NCI-H345 treated with DMSO at 0.1 percent for 48 hours (cell line): ENCODE measurements around the gene ZNF407.

Experiments used
- DNase-seq: peaks from one replicate; lab custom pipeline; 2025; ENCODE audit not compliant: unreplicated experiment; lab: John Stamatoyannopoulos, UW

ZNF407 gene

DNA sequence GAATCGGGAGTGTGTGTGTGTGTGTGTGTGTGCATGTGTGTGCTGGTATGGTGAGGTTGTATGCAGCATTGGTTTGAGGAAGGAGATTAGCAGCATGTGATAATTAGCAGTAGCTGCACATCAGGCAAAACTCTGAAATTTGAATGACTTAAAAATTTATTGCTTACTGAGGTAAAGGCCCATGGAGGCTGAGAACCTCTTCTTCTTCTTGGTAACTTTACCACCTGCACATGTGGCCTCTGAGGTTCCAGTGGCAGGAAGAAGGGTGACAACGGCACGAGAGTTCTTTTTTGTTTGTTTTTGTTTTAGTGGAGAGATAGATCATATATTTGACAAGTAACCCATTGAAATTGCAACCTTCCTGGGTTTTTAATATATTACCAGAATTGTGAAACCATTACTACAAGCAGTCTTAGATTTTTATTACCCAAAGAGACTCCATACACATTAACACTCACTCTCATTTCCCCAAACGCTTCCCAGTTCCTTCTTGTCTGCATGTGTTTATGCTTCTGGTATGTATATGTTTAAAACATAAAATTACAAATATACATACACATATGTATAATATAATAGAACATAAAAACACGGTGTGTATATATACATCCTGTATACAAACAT lies 319.2 kb downstream of the ZNF407 start:
- DNase-seq = no peak

DNA sequence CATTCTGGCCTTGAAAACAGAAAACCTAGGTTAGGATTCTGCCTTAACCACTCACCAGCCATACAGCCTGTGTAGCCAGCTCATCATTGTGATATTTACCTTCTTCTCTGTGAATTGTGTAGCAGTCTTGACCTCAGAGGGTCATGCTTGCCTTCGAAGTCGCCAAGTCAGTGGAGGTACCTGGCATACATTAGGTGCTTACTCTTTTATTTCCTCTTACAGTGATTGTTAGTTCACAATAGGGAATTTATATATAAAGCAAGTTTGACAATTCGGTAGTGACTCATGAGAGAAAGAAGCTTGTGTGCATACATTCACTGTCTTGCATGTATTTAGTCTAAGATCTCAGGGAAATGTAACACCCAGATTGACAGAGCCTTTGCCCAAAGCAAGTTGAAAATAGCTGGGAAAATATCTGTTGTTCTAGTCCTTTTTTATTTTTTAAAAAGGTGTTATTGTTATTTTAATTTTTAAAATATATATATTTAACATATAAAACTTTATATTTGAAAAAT lies 320.7 kb downstream of the ZNF407 start:
- DNase-seq = no peak

DNA sequence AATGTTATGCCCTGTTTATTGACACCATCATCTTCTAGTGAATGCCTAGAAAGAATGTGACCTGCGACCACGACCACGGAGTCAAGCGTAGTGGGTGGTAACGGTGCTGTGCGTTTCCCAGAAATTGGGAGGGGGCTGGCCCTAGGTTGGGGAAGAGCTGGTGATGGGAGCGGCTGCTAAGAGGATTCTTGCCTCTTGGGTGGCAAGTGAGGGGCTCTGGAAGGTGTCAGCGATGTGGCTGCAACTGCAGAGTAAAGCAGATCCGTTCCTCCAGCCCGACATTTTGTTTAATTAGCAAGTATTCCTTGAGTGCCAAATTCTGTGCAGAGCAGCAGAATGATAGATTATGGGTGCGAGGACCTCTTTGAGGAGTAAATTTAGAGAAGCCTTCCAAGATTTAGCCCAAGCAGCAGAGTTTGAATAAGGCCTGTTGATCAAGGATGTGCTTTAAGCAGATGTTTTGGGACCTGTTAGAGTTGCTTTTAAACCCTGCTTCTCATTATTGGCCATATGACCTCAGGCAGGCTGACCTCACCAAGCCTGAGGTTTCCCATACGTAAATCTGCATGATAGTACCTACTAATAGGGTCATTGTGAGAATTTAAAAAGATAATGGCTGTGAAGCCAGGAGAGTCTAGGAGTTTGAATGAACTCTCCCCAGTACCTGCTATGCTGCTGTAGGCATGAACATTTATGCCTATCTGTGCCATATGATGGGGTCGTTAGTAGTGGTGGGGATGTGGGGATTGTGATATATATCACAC lies 323.6 kb downstream of the ZNF407 start:
- DNase-seq = no peak

DNA sequence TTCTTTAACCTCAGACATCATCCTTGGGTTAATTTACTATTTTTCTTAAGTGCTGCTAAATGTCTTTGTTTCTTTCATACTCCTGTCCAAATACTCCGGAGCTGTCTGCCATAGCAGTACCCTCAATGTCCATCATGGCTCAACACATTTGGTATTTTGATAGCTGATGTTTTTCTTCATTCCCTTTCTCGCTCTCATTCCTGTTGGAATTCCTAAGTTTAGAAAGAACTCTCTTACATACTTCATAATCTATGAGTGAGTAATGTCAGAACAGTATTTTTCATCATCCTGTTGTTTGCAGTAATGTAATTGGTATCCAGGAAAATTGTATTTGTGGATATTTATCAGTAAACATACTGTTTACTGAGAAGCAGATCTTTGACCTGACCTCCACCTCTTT lies 328.4 kb downstream of the ZNF407 start:
- no peak for DNase-seq

DNA sequence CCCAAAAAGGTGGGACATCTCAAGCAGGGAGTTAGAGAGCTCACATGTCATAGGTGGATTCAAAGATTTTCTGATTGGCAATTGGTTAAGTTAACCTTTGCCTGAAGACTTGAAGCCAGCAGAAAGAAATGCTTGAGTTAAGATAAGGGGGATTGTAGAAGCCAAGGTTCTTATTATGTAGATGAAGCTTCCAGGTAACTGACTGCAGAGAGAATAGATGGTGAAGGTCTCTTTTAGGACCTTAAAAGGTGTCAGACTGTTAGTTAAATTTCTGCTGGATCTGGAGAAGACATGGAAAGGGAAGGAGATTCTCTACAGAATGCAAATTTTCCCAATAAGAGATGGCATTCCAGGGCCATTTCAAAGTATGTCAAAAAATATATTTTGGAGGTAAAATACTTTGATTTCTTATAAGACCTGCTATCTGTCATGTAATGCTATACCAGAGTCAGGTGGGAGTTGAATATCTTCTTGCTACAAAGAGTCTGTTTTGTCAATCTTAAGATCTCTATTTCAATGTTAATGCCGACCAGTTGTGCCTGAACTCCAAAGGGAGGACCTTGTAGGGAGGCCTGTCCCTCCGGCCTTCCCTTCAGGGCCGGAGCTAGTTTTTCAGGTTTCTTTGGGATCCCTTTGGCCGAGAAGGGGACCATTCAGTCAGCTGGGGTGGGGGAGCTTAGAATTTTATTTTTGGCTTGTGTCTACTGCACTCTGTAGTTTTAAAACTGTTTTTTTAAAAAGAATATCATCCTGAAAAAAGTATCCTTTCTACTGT lies 330.7 kb downstream of the ZNF407 start:
- no peak for DNase-seq

DNA sequence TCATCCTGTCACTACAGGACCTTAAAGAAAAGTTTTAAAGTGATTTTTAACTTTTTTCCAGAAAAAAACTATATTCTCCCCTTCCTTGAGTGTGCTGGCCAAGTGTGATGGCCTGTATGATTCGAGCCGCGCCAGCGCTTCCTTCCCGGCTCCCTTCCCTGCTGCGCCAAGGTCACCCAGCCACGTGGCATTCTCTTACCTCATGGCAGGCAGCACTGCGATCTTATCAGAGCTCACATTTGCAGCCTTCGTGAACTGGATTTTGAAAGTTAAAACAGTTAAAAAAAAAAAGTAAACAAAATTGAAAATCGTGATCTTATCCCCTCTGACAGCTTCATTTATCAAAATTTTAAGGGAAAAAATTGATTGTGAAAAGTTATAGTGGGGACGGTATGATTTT lies 331.4 kb downstream of the ZNF407 start:
- DNase-seq = no peak

DNA sequence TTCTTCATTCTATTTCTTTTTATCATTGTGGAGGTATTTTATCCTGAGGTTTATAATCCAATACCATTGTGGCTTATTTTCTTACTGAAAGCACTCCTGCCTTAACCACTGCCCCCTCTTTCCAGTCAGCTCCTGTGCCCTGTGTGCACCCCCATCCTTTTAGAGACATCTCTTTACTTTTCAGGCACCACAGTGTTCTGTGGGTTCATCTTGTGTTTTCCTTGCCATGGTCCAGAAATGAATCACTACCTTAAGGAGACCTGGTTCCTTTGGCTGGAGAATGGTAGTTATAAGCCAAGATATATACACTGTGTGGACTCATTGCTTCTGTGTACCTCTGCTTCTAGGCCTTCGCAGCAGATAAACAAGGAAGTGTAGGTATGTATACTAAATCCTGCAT lies 332.9 kb downstream of the ZNF407 start:
- no peak for DNase-seq

DNA sequence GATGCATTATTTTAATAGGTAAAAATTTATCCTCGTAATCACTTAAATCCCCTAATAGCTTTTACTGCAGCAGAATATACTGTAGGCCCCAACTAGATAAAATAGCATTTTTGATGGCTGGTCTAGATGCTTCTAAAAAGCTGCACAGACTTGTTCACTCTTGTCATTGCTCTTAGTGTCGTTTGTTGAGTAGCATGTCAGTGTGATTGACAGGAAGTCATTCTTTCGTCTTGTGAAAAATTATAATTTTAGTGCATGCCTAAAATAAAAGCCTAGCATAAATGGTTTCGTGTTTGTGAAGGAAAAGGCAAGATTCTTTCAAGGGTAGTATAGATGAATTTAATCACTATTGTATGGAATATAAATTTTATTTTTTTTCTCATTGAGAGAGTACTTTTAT lies 336.3 kb downstream of the ZNF407 start:
- no peak for DNase-seq

DNA sequence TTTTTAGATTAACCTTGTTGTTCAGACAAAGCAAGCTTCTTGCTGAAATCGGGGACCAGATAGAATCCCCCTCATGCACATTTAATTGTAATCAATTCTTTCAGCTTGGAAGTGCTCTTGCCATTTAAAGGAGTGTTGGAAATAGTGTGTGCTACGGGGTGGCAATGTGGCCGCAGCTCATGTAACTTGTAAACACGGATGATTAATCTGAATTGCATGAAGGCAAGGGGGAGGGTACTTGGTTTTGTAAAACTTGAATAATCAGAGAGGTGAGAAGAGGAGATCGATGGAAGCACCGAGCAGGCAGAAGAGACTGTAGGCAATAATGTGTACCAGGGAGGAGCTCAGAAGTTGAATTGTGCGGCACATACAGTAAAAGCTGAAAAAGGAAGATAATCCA lies 337.8 kb downstream of the ZNF407 start:
- no peak for DNase-seq

DNA sequence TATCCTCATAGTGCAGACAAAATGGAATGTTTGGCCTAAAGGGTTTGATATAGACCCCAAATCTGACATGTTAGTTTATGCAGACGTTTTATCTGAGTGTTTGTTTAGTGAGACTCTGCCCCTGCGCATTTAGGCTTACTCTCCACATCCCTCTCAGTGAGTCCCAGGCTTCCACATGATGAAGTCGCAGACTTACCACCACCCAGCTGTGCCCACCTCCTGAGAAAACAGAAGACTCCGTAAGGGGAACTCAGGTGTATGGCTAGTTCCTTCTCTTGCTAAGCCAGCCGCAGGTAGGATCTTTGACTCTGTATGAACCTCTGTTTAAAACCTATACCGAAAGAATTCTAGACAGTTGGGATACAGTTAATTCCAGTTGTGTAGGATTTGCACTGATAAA lies 338.7 kb downstream of the ZNF407 start:
- no peak for DNase-seq

DNA sequence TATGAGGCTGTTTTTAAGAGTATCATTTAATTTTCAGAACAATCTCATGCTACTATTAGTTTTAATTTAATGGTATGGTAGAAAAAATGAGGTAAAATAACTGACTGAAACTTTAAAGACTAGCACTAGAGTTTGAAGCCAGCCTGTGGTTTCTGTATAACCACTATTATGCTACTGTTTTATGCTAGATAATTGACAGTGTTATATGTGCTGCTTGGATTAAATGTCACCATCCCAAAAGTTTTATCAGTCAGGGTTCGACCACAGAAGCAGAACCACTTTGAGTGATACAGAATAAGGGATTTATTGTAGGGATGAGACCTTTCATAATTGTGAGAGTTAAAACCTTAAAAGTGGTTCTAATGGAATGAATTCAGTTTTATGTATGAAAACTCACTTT lies 339.6 kb downstream of the ZNF407 start:
- no peak for DNase-seq

DNA sequence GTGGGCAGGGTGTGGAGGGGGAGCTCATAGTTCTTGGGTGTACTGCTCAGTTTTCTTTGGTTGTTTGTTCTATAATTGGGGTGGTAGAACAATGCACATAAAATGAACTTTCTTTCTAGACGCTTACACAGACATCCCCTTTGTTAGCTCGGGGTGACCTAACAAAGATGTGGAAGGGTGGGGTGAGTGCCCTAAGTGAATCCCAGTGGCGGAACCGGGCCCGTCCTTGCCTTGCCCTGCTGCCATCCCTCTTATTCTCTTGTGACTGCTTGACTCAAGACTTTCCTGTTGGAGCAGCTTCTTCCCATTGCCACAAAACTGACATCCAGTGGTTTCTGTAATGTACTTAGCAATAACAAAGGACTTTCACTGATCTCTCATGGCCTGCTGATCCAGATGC lies 343.2 kb downstream of the ZNF407 start:
- DNase-seq = no peak

DNA sequence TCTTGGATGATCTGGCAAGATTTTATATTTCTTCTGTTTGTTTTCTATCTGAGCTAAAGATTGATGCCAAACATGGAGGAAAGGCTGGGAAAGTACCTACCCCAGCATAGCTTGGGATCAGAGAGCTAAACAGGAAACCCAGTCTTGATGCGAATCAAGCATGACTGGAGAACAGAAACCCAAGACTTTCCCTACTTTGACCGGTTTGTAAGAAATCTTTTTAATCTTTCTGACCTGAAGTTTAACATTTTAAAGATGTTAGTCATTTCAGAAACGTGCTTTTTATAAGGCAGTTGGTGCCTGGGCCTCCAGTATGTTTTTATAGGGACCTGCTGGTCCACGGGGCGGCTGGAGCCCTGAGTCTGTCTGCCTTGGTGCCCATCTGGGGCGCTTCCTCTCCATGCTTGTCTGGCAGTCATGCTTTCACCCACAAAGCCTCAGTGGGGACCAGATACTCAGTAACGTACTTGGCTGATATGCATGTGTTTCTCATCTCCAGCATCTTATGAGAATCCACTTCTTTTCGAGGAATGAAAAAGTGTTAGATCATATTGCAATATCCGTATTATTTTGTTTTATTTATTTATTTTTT lies 344.7 kb downstream of the ZNF407 start:
- no peak for DNase-seq

DNA sequence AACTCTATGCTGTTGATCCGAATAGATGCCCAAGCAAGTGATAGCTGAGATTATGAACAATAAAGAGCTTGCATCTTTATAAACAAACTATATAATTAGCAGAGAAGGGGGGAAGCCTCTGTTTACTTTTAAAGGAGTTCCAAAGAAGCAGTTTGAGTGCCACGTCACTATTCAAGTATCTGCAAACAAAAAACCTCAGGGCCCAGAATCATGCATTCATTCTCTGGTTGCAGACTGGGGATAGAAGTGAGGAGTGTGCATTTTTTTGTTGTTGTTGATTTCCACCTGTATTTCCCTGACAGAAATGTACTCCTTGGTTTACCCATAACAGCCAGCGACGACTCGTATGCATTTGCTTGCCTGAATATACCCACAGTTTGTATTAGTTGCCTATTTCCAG lies 347.0 kb downstream of the ZNF407 start:
- no peak for DNase-seq

DNA sequence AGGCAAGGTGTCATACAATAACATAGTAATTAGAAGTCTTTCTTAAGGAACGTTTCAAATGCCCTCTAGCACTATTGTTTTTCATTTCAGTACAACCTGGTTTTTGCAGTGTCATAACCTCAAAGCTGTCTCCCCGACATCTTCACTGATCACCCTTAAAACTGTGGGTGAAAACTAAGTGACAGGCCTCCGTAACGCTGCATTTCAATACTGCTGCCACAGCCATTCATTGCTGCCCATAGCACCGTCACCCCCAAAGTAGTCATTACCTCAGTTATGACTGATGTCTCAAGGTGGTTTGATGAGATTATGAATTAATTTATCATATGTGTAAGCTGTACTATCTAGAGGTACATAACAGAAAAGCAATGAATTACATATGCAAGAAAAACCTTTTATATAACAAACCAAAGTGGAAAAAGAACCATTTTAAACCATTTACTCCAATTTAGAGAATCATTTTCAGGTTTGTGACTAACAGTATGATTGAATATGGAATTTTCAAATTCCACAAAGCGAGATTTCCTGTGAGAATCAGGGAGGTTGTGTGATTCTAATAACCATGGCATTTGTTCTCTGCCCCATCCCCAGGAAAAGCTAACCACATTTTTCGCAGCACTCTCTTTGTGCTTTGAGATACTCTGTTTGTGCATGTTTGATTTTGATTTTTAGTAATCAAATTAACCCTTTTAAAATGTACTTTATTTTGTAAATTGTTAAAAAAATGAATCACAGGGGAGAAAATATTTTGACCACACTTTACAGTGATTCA lies 348.3 kb downstream of the ZNF407 start:
- DNase-seq = no peak

DNA sequence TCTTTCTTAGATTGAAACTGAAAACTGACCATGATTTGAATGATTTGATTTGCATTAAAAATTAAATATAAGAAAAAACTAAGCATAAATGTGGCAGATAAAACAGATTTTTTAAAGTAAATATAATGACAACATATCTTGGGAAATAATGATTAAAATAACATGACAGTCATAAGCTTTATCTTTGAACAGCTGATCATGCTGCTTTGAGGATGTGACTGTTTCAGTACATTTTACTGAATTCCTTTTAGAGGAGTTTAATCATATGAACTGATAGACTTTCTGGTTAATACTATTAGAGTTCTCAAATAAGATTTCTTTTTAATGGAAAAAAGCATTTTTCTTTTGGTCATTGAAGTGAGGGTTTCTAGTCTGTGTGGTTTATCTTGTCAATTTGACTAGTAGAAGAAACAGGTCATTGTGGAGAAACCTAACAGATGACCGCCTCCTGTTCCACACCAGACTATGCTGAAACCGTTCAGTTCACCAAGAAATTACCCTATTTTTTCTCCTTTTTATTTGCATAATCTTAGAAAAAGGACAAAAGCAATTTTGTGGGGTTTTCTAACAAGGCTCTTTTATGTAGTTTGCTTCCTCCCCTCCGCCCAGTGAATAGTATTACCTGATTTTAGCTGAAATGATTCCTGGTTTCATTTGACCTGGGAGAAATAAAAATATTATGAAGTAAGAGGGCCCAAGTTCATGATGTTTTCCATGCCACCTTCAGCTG lies 349.1 kb downstream of the ZNF407 start:
- no peak for DNase-seq

DNA sequence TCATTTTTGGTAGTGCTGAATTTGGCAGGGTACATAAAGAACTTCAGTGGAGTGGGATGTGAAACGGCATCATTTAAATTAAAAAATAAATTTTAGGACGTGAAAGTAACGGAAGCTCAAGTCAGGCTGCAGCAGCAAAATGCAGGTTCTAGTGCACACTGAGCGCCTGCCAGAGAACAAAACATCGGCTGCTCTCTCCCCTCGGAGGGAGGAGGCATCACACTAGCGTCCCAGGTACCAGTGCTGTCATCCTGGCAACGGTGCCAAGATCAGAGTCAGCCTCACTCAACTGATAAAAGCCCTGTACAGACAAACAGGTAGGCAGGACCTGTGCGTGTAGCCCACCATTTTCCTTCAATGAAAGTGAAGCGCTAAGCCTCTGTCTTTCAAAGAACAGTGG lies 349.7 kb downstream of the ZNF407 start:
- DNase-seq = no peak

DNA sequence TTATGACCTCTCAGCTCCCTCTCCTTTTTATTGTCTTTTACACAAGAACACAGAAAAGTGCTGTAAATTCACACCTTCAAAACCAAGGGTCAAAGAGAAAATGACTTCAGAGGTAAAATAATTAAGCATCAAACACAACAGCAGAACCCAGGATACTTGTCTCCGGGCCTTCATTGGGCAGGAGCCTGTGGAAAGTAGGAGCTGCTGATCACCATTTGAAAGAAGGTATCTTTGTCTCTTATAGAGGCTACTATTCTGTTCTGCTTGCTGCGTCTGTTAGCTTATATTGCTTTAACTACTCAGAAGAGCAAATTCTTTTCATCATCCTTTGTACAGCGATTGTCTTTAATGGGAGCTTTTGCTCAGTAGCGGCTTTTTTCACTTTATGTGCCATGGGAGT lies 350.2 kb downstream of the ZNF407 start:
- DNase-seq = no peak

DNA sequence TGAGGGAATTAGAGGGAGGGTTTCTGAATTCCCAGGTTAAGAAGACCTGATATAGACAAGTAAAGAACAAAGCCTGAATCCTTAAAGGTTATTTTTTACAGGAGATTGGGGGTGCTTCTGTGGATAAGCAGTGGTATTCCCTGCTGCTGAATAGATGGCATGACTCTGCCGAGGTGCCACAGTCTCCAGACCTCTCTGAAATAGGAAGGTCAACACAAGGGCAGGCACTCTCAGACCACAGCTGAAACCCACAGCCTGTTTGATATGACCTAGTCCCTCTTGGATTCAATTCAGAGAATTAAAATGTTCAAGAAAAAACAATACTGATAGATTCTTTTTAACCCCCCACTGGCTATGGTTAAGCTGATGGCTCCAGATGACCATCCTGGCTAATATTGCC lies 351.9 kb downstream of the ZNF407 start:
- DNase-seq = no peak

DNA sequence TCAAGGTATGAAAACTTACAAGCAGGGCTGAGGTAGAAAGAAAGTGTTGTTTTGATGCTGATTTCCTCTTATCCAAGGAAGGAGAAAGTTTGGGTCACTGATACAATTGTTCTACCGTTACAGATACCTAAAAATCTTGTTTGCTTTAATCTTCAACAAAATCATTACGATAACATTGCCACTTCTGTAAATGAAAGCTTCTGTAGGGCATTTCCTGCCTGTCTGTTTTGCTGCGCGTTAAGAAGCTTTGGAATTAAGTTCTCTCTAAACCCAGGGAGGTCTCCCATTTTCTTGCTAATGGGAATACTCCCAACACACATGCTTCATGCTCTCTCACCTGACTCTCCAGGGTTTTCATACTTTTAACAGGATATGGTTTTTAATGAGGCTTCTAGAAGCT lies 352.8 kb downstream of the ZNF407 start:
- no peak for DNase-seq
